HG03066 (cell line): ENCODE data around the gene ENPP5.
"Not testable (repeated sequence)": the region's sequence is repeated elsewhere in the genome, so short reads cannot be mapped to it uniquely, and the experiment has no call there.

Experiments used
- ATAC-seq: cut with Tn5 transposase; IDR thresholded peaks from one replicate; pipeline ENCODE4 v1.9.1; 2021; ENCODE audit warnings: low read depth; ENCODE audit not compliant: unreplicated experiment

ENPP5 gene

DNA sequence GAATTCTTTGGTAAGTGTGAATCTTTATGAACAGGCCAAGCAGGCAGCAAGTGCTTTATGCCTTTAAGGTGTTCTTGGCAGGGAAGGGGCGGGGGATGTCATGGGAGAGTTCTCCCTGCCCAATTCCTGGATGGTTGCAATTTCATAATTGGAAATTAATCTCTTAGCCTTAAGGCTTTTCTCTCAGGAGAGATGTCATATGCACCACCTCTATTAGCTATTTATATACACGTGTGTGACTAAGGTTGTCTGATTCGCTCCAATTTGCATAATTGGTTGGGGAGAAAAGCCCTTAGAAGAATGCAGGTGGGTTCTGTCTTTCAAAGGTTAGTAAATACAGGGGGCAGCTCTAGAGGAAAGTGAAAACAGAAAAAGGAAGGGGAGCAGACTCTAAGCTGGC, 5.2 kb upstream of the ENPP5 start:
- ATAC-seq: peak; percentile 49

DNA sequence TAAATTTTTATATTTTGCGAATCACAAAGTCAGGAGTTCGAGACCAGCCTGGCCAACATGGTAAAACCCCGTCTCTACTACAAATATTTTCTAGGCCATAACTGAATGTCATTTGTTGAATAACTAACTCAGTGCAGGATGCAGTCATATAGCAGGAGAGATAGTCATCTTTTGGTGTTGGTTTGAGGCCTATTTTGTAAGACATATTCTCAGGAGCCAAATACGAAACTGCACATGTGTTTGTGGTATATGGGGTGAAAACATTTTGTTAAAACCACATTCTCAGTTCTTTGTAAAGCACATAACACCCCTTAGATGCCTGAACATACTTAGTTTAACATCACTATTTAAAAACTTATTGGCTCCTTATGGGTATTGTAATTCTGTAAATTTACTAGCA, 4.7 kb upstream of the ENPP5 start:
- peak; percentile 70 for ATAC-seq

DNA sequence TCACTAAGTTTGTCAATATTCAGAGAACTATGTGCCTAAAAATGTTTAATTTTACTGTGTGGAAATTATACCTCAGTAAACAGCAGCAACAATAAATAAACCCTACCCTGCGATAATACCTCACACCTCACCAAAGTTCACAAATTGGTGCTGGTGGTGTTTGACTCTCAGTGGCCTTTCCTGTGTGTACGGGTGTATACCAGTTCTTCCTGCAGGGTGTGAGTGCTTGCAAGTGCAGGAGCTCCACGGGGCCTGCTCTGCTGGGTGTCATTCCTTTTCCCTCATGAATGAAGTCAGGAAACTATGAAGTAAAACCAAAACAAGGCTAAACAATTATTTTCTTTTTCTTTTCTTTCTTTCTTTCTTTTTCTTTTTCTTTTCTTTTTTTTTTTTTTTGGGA, 4.1 kb upstream of the ENPP5 start:
- no peak for ATAC-seq

DNA sequence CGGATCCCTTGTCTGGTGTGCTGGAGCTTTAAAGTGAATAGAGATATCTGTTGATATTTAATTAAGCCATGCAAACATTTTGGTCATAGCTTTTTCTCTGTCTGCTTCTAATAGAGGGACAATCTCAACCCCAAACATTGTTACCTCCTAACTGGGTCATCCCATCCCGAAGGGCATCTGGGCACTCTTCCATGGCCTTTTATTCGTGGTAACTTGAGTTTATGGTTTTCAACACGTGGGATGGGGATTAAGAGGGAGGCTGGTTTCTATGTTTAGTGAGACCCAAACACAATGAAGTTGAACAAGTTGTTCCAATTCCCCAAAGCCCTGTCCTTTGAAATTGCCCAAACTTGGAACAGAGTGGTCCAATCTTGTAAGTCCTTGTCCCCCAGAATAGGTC, 1.4 kb upstream of the ENPP5 start:
- ATAC-seq: no peak

DNA sequence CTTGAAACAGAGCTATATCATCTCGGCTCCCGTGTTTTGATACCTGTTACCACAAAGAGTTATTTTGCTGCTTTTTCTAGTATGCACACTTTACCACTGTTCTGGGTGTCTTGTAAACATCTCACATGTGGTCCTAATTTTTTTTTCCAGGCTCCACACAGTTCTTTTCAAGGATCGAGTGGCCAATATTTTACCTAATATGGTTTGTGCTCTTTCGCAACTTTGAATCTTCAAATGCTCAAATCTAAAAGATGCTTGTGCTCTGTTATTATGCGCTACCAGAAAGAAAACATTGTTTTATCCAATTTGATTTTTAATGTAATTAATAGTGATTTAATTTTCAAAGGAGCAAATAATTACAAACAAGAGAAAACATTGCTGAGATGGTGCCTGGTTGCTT, 10.7 kb downstream of the ENPP5 start:
- ATAC-seq: no peak

DNA sequence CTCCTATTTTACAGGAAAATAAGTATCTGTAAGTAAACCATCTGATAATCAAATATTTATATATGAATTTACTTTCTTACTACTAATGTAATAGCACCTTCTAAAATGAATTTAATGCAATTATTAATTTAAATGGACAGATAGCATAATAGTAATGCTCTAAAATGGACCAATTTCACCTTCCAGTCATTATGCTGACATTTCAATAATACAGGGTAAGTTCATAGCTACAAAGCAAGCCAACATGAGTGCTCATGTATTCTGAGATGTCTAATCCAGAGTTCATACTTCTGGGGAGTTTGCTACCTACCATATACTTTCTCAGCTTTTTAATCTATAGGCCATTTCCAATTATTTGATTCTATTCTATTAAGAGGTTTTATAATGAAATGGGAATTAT, 11.6 kb downstream of the ENPP5 start:
- ATAC-seq: no peak

DNA sequence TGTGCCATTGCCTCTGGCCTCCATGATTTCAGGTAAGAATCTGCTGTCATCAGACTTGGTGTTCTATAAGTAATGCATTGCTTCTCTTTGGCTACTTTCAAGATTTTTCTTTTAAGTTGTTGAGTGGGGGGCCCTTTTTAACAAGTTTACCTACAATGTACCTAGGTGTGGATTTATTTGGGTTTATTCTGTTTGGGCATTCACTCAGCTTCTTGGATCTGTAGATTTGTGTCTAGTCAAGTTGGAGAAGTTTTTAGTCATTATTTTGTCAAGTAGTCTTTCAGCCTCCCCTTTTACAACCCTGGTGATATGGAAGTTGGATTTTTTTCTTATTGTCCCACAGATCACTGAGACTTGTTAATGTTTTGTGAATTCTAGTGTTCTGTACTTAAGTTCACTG, 14.1 kb downstream of the ENPP5 start:
- no peak for ATAC-seq

DNA sequence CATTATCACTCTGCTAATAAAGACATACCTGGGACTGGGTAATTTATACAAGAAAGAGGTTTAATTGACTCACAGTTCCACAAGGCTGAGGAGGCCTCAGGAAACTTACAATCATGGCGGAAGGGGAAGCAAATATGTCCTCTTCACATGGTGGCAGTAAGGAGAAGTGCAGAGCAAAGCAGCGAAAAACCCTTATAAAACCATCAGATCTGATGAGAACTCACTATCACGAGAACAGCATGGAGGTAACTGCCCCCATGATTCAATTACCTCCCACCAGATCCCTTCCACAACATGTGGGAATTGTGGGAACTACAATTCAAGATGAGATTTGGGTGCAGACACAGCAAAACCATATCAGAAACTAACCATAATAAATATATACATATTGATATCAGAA, 21.7 kb downstream of the ENPP5 start:
- ATAC-seq: not testable (repeated sequence)

DNA sequence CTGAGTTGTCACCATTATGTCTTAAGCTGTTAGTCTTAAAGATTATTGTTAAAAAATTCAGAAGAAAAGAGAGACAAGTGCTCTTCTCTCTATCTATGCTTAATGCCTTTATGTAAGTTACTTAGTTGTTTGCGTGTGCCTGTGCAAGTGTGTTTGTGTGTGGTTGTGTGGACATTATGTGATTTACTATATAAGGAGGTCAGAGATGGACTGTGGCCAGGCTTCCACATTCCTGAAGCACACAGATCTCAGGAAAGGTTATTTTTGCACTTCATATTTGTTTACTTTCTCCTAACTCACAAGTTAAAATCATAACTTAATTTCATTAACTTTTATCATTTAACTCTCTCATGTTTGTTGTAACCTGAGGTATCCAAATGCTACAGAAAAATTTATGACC, 26.5 kb downstream of the ENPP5 start:
- ATAC-seq: no peak

DNA sequence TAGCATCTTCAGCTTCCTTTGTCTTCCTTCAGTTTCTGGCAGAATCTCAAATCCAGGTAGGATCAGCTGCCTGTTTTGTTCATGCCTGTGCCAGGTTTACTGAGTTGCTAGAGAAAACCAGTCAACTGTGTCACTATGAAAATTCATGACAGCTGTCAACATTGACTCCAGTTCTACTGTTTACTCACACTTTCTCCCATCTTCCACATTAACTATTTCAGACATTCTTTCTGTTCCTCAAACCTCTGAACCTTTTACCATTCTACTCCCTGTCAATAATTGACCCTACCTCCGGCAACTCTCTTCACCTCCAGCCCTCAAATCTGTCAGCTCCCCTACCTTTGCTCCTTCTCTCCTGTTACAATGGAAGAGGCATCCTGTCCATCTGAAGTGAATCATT, 32.5 kb downstream of the ENPP5 start:
- ATAC-seq: peak; percentile 75

DNA sequence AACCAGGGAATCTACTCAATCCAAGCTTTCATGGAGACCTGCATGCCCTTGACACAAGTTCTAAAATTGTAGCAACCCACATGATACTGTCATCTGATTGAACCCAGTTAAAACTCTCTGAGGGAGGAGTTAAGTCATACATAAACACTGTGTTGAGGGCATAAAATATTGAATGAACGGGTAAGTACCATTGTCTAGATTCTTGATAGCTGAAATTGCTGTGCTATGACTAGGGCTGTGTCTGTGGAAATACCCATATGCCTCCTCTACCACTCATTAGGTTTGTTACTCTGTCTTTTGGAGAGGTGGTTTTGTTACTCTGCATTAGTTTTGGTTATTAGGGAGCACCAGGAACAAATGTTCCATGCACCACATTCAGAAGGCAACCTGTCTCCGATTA, 33.4 kb downstream of the ENPP5 start:
- ATAC-seq: no peak

DNA sequence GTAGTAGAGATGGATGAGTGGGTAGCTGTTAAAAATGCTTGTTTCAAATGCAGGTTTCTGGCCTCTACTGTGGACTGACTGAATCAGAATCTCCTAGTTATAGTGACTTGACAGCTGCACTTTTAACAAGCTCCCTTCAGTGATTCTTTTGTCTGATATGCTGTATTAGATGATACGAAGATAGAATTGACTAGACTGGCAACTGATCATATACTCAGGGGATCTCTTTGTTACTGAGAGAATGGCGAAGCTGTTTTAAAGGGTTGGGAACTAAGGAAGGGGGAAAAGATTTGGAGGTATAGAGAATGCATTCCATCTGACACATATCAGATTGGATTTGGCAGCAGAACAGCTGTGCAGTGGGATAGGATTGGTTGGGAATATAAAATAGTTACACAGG, 33.9 kb downstream of the ENPP5 start:
- no peak for ATAC-seq

DNA sequence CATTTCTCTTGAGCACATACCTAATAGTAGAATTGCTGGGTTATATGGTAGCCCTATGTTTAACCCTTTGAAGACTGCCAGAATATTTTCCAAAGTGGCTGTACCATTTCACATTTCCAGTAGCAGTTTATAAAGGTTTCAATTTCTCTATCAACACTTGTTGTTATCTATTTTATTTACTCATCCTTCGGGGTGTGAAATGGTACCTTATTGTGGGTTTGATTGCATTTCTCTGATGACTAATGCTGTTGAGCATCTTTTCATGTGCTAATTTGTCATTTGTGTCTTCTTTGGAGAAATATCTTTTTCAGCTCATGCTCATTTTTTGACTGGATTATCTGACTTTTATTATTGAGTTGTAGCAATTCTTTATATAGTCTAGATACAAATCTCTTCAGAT, 35.6 kb downstream of the ENPP5 start:
- ATAC-seq: no peak

DNA sequence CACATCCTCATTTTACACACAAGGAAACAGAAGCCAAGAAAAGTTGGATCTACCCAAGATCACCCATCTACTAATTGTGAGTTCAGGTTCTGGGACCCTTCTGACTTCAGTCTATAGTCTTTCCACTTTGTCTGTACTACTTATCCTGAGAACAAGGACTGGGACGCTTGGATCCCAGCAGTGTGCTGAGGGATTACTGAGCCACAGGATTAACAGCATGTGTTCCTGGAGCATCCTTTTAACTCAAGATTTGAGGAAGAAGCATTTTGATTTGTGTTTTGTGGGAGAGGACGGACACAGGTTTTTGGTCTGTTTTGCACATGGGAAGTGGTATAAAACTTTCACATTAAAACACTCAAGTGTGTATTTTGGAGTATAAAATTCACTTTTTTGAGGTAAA, 36.6 kb downstream of the ENPP5 start:
- no peak for ATAC-seq

DNA sequence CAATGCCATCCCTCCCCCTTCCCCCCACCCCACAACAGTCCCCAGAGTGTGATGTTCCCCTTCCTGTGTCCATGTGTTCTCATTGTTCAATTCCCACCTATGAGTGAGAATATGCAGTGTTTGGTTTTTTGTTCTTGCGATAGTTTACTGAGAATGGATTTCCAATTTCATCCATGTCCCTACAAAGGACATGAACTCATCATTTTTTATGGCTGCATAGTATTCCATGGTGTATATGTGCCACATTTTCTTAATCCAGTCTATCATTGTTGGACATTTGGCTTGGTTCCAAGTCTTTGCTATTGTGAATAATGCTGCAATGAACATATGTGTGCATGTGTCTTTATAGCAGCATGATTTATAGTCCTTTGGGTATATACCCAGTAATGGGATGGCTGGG, 39.5 kb downstream of the ENPP5 start:
- not testable (repeated sequence) for ATAC-seq

DNA sequence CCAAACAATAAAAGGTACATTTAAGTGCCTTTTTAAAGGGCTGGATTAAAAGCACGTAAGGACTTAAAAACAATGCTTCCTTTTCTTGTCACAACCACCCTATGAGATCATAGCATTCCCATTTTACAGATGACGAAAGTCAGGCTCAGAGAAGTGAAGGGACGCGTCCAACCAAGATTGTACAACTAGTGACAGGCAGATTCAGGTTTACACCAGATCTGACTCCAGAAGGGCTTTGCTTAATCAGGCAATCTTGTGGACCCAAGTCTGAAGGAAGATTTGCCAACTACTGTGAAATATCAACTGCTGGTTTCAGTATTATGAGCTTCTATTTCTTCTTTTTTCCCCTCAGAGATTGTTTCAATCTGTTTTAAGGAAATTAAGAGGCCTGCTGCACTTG, 40.1 kb downstream of the ENPP5 start:
- no peak for ATAC-seq

DNA sequence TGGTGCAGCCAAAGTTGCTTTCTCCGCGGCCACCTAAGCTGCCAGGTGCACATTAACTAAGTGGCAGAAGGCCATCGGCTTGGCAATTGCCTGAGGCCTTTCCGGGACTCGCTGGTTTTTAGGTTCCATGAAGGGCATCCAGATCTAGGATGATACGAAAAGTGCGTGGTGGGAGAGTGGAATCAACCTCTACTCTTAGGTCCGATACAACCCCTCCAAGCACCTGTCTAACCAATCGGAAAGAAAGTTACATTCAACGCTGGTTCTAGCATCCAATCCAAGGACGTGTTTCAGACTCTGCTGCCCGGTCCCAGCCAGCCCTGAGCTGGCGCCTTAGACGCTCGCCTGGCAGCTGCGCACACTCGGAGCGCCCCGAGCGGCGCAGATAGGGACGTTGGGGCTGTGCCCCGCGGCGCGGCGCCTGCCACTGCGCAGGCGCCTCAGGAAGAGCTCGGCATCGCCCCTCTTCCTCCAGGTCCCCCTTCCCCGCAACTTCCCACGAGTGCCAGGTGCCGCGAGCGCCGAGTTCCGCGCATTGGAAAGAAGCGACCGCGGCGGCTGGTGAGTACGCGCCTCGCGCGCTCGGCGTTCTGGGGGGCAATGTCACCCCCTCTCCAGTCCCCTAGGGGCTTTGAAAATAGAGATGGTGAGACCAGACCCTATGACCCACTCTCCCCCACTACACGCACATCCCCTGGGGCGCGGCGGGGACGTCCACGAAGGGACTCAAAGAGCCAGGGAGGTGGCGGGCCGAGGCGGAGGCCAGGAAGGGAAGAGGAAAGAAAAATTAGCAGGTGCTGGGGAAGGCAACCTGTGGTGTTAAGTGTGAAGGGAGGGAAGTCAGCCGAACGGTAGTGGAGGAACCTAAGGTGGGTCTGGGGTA, 40.9 kb downstream of the ENPP5 start, which contains the start of gene ENPP4:
Gene ENPP4 (plus strand): TSS at position 361 of the 883 bp plus-strand sequence. CDS start 9,595 bp downstream, outside the sequence.
- ATAC-seq: peak; percentile 93

DNA sequence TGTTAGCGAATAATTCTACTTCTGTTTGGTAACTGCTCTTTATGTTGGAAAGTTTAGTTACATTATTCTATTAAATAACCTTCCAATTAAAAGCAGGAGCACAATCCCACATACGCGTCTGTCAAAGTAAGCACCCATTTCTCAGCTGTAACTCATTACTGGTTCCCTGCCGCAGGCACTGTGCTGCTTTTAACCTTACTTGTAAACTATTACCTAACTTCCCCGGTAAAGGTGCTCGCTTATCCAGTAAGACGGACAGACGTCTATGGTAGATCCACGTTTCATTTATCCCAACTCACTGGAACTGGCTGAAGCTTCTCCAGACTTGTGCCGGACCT, 41.5 kb downstream of the ENPP5 start:
- peak; percentile 13 for ATAC-seq

DNA sequence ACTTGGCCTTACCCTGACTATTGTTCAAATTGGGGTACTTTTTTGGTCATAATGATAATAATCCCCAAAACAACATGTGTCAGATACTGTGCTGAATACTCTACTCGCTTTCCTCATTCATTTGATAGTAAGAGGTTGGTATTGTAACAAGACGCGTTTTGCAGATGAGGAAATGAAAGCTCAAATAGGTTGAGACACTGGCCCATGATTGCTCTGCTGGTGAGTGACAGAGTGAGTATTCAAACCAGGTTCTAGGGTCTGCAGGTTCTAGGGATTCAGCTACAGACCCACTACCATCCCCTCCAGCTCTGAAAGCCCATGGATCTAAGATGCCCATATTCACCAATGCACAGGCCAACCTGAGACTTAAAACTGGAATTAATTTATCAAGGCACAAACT, 42.3 kb downstream of the ENPP5 start:
- peak; percentile 29 for ATAC-seq

DNA sequence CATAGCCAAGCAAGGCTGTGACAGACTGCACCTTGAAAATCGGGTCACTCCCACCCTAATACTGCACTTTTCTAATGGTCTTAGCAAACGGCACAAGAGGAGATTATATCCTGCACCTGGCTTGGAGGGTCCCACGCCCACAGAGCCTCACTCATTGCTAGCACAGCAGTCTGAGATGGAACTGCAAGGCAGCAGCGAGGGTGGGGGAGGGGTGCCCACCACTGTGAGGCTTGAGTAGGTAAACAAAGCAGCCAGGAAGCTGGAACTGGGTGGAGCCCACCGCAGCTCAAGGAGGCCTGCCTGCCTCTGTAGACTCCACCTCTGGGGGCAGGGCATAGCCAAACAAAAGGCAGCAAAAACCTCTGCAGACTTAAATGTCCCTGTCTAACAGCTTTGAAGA, 51.1 kb downstream of the ENPP5 start:
- ATAC-seq: not testable (repeated sequence)

DNA sequence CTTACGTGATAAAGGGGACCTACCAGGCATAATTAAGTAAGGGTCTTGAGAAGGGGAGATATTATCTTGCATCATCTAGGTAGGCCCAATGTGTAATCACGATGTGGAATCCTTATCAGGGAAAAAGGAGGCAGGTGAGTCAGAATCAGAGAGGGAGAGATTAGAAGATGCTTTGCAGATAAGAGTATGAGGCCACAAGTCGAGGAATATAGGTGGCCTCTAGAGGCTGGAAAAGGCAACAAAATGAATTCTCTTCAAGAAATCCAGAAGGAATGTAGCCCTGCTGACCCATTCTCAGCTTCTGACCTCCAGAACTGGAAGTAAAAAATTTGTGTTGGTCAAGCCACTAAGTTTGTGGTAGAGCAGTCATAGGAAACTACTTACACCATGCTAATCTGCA, 51.9 kb downstream of the ENPP5 start:
- no peak for ATAC-seq

DNA sequence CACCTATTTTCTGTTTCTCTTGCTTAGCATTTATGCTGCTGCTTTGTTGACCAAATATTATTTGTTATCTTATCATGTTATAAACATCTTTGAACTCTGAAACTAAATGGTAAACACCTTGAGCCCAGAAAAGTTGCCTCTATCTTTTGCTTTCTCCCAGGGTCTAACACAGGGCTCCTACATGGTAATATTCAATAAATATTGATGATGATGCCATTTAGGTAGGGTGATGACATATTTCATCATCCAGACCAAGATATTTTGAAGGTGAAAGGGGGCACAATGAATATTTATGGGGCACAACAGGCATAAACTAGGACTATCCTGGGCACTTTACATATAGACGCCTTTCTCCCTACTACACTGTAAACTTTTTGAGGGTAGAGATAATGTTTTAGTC, 52.6 kb downstream of the ENPP5 start:
- no peak for ATAC-seq

DNA sequence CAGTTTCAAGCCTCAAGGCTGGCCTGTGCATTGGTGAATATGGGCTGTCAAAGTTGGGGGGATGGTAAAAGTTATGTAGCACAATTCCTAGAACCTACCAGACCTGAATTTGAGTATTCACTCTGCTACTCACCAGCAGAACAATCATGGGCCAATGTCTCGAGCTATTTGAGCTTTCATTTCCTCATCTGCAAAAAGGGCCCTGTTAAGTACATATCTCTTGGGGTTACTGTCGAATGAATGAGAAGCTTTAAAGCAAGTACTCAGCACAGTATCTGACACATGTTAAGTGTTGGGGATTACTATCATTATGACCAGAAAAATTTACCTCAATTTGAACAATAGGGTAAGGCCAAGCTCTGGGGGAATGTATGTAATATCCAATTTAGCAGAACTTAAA, 54.5 kb downstream of the ENPP5 start:
- no peak for ATAC-seq
